Stimulated activated CD4-positive, alpha-beta T cell treated with anti-CD3 and anti-CD28 coated beads, Interleukin-2, amount 100 ng/mL, for 4 hours (primary cell): ENCODE data around the gene PEX11B.

ENCODE experiments used
- DNase-seq: peaks from one replicate; pipeline ENCODE4 v3.0.0-alpha.2; 2020; ENCODE audit warnings: low read depth

The PEX11B gene

DNA sequence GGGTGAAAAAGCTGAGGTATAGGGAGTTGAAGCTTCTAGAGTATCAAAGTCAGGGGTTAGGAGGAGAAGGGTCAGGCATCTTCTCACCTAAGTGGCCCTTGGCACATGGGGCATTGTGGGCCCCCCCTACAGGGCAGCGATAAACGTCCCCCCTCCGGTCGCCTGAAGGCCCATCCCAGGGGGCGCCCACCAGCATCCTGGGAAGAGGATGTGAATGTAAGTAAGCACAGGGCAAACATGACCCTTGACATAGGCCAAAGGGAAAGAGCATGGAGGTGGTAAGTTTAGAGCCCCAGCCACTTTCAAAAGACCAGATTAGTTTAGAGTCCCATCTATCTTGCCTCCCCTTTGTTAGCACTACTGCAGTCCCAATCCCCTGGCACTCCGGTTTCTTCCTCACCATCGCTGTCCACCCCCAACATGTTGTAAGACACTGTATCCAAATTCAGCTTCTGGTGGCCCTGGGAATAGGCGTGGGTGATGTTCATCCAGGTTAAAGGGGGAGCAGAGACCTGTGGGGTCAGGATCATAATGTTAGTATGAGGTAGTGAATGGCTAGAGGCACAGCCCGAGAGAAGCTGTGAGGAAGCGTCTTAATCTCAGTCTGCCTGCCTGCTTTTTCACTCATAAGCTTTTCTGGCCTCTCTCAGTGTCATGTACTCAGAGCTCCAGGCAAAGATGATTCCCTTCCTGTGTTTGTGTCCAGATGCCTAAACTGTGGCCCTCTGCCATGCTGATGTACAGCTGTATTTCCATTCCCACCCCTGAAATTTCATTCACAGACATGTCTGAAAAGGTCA lies 11.4 kb downstream of the PEX11B start:
- no peak for DNase-seq

DNA sequence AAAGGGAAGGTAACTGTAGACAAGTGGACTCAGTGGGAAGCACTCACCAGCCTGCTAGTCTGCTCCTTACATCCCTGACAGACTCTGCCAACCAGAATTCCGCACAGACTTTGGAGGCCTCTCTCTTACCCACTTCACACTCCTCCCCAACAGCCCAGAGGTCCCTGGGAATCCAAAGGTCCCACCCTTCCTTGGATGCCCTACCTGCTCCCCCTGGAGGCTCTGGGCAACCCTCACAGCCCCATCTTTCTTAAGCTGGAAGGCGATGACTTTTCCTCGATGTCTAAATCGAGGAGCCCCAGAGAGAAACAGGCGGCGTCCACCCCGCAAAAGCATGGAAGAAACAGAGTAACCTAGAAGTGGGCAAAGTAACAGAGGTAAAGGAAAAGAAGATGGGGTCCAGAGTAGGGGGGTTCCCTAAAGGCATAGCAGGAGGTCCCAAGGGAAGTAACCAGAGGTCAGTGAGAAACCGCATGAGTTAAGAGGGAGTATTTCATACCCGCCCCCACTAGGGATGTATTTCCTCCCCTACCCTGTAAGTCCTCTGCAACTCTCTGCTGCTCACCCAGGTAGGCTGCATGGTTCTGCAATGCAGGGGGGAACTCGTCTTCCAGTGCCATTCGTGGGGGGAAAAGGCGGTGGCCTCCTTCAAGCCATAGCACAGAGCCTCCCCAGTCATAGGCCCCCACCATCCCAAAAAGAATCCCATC lies 17.1 kb downstream of the PEX11B start:
- DNase-seq = no peak

DNA sequence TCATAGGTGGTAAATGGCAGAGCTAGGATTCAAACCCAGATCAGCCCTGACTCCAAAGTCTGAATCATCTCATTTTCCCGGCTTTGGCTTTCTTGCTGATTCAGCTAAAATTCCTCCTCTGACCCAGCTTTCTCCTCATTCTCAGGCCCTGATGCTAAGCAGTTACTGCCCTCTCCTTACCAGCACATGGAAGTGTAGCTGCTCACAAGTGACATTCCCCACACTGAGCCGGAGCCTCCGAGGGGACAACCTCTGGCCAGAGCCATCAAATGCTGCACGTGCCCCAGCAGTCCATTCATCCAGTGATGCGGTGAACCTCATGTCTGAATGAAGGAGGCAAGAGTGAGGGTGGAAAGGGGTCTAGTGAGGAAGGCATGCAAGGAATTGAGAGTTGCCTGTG lies 19.8 kb downstream of the PEX11B start:
- DNase-seq = no peak

DNA sequence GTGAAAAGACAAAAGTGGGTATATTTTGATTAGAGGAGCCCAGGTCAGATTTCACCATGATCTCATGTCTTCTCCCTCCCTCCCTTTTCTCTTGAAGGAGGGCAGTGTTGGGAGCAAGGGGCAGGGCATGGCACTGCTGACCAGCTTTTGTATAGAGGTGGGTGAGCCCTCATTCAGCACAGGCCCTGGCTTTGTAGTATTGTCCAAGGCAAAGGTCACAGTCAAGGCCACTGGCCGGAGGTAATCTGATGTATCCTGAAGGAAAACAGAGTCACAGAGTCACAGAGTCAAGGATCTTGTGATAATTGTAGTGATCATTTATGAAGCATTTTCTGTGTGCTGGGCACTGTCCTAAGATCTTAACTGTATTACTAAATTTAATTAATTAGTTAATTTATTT lies 20.5 kb downstream of the PEX11B start:
- DNase-seq = no peak

DNA sequence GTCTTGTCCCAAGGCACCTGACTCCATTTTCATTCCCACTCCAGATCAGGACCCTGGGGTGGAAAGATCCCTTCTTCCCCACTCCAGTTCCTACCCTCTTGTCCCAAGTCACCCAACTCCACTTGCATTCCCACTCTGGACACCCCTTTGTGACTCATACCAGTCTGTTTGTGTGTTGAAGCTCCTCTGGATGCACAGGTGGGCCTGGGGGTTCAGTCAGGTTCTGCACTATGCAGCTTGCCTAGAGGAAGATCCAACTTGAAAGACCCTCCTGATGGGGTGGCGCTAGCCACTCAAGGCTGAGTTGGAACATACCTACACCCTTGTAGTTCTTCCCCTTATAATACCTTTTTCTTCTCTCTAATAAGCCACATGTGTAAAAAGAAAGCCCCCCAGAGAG lies 23.0 kb downstream of the PEX11B start:
- DNase-seq = no peak

DNA sequence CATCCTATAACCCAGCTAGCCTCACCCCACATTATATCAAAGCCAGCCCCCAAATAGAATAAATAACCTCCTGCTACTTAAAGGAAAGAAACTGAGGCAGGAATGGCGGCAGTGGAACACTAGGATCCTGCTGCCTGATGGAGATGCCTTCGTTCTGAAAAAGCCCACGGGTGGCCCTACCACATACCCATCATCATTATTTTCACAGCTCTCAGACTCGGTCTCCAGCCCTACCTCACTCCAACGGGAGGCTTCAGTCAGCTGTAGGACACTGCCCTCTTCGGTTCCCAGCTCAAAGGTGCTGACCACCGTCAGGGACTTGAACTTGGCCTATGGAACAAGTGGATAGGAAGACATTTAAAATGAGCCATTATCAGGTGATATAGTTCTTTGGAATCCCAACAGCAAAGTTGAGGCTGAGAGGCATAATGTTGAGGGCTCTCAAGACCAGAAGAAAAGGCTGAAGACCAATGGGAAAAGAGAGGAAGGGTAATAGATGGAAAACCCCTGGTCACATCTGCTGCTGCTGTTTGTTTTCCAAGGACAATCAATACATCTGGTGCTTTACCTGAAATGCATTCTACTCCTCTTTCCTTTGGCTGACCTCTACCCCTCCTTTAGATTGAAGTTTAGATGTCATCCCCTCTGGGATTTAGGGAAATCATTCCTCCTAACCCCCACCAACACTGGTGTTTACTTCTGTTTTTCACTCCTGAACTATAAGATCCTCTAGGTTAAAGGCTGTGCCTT lies 25.0 kb downstream of the PEX11B start:
- DNase-seq = no peak

DNA sequence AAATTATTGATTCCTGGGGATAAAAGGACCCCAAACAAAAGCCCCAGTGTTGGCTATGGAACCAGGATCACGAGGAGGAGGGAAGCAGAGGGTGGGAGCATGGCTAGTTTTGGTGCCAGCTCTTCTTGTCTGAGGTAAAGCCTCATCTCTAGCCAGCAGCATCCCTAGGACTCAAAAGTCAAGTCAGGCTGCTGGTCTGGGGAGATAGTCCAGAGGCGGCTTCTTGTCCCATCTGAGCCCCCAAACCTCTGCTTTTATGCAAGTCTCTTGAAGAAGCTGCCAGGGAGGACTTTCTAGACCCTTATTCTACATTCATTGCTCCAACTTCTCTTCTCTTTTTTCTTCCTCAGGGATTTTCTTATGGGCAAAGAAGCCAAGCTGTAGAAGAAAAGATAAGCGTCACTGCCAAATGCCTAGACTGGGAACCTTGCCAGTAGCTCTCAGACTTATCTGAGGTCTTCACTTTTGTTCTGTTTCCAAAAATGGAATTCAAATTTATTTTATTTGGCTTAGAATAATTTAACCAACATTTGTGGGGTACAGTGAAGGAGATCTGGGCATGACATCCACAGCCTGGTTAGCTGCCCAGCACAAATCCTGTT lies 25.9 kb downstream of the PEX11B start:
- no peak for DNase-seq

DNA sequence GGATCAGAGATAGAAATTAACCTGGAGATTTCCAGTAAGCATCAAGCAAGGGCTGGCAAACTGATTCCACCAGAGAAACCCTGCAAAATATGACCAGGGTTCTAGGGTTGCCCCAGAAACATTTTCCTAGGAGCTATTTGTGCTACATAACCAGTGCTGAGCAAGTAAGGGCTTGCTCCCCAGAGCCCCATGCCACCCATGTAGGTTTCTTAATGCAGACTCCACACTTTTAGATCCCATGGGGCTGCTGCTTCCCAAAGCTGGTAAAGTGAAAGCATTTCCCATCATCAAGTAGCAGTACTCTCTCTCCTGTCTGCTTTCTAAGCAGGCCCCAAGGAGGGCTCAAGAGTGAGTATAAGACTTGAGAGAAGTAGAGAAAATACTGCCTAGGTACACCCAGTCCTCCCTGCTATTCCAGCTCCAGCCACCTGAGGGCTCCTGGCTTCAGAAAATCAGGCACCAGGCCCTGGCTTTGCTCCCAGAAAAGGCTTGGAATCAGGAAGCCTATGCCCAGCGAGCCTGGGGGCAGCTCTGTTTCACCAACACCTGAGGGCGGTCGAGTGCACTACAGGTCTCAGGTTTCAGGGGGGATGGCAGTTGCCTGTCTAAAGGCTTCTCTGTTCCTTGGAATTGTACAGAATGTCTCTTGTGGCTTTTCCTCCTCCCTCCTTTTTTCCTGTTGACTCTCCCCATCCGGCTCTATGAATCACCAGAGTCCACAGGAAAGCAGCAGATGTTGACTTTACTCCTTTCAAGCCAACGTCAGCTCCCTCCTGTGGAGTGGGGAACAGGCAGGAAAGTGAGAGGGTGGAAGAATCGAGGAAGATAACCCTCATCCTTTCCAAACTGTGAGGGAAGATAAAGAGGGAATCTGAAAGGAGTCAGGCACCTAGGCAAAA lies 26.7 kb downstream of the PEX11B start:
- DNase-seq = peak; percentile 6

DNA sequence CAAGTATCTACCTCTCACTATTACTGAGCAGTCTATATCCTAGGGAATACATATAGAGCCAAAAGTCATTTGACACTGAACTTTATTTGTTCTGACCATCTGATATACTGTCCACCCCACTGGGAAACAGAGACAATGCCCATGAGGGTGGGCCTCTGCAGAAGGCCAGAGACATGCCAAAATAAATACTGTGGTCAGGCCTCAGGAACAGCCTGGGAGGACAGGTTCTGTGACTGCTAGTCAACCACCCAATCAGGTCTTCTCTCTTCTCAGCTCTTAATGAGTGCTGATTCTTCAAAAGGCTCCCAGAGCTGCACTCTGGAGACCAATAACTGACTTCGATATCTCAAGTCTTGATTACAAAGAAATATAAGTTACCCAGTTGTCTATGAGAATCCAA lies 27.4 kb downstream of the PEX11B start:
- DNase-seq = no peak

DNA sequence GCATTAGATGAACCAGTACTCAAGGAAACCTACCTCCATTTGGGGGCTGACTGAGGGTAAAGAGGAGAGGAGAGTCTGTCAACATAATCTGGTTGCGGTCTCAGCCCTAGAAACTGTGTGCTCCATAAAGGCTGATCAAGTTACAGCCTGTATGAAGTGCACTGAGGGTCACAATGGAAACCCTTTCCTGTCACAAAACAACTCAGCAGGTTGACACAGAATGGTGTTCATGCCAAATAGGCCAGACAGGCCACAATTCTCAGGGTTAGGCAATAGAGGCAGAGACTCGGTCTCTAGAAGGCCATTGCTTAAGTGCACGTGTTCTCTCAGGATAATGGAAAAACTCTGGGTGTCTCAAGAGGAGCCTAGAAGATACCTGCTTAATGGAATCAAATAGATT lies 28.8 kb downstream of the PEX11B start:
- no peak for DNase-seq

DNA sequence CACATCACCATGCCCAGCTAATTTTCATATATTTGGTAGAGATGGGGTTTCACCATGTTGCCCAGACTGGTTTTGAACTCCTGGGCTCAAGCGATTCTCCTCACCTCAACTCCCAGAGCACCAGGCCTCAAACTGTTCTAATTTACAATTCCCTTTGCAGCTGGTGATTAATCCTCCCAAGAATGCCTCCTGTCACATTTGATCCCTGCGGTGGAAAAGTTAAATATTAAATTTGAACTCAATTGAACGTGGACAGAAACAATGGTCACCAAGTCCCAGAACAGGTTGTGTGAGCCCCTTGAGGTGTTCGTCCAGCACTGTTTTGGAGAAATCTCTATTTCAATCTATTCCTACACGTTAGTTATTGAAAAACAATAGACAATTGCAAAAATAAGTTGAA lies 30.9 kb downstream of the PEX11B start:
- DNase-seq = no peak

DNA sequence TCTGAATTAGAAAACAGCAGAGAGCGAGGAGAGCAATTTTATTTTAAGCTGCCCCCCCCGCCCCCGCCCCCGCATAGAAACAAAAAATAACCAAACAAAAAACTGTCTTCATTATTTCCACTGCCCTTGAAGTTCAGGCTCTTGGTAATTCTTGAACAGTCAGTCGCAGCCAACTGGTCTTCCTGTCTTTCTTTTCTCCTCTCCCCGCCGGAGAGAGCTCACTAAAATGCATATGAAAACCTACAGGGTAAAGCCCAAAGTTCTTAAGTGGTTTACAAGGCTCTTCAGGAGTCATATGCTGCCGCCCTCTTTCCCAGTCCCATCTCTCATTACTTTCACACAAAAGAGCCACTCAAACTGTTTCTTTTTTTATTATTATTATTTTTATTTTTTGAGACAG lies 31.7 kb downstream of the PEX11B start:
- DNase-seq = no peak

DNA sequence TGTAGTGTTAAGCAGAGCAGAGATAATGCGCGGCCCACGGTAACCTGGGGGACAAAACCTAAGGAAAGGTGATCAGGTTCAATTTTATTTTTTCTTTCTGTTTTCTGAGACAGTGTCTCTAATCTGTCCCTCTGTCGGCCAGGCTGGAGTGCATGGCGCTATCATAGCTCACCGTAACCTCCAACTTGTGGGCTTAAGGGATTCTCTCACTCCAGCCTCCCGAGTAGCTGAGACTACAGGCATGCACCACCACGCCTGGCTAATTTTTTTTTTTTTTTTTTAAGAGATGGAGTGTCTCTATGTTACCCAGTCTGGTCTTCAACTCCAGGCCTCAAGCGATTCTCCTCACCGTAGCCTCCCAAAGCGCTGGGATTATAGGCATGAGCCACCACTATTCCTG lies 32.1 kb downstream of the PEX11B start:
- no peak for DNase-seq

DNA sequence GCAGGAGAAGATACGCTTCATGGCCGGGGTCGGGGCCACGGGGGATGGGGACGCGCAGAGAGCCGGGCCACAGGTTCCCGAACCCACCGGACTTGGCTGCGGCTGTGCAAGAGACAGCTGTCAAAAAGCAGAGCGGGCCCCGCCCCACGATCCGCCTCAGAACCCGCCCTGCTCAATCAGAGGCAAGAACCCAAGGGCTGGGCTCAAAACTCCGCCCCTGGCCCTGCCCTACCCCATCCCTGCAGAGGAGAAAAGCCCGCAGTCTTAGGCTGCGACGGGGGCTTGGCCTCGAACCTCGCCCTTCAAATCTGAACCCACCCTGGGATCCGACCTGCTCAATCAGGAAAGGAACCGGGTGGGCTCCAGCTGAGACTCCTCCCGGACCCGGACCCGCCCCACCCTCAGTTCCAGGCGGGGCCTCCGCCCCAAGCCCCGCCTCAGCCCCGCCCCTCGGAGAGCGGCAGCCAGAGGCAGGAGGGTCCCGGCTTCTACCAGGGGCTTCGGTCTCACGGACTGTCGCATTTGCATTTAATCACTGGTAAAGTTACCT lies 32.7 kb downstream of the PEX11B start, which contains the start of gene ANKRD35:
Gene ANKRD35 (minus strand): TSS at position 129 of the 550 bp plus-strand sequence. CDS start 108 bp downstream, at position 21.
- DNase-seq = peak; percentile 79

DNA sequence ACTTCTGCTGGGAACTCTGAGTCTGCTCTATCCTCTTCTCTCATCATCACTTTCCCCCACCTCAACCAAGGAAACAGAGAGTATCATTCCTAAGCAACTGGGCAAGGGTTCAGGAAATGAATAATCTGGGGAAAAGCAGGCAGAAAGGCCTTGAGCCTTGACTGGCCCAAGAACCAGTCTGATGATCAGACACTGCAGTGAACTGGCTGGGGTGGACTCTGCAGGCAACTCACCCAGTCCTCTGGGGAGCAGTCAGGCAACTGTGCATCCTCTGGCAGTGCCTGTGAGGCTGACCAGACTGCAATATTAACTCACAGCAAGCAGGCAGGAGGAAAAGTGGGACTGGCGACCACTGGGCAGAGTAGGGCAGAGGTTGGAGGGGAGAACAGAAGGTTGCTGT lies 33.8 kb downstream of the PEX11B start:
- no peak for DNase-seq

DNA sequence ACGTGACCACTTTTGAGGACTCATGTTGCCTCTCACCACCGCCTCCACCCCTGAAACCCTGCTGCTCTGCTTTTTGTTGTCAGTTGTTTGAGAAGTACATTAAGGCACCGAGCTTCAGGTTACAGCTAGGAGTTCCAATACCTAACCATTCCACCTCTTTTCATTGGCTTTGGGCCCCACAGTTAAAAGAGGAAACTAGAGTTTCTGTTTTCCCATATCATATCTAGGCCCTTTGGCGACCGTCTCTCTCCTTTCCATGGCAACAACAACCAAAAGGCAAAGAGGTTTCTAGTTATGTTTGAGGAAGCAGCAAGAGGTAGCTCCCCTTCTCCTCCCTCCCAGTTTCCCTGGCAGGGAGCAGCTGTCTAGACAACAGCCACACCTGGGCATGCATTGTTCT lies 38.7 kb downstream of the PEX11B start:
- no peak for DNase-seq

DNA sequence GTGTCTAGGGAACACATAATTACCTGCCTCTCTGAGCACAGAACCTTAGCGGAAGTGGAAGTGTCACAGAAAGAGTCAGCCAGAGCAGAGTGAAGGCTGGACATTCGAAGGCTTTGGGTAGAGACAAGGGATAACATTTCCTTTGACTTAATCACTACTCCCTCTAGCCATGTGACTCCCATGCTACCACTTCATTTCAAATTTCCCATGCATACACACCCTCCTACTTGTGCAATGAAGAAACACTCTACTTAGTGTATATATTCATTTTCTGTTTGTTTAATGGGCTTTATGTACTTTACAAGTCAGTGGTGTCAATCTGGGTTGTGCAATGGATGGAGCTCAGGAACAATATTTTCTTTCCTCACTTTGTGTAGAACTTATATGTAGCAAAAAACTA lies 39.8 kb downstream of the PEX11B start:
- DNase-seq = no peak

DNA sequence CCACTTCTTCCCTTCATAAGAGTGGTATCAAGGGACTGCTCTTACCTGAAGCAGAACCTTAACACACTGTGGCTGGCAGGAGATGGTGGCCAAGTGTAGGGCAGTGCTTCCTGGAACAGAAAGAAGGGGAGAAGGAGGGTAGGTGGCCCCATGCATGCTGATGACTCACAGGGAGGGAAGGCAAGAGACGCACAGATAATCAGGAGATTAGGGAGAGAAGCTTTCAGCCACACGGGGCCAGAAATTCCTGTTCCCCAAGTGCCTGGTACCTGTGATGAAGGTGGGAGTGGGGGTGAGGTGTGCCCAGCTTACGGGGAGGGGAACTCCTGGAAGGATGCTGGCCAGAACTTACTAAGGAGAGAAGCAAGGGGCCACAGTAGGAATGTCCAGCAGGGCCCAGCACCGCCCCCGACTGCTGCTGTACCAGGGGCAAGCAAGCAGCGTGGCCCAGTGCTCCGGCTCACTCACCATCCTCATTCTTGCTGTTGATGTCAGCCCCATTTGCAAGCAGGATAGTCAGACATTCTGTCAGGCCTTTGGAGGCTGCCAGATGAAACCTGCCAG lies 40.5 kb downstream of the PEX11B start:
- DNase-seq = no peak

DNA sequence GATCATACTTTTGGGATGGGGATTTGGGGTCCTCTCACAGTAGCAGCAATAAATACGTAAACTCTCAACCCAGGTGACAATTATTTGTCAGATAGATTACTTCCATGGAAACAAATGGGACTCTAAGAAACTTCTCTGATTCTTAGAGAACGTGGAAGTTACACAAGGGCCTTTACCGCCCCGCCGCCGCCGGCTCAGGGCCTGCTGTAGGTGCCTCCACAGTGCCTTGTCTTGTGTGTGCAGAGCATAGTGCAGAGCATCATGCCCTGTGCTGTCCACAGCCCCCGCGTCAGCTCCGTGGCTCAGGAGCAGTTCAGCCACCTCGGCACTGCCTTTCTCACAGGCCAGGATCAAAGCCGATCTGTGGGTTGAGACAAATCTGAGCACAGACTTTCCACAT lies 43.9 kb downstream of the PEX11B start:
- no peak for DNase-seq

DNA sequence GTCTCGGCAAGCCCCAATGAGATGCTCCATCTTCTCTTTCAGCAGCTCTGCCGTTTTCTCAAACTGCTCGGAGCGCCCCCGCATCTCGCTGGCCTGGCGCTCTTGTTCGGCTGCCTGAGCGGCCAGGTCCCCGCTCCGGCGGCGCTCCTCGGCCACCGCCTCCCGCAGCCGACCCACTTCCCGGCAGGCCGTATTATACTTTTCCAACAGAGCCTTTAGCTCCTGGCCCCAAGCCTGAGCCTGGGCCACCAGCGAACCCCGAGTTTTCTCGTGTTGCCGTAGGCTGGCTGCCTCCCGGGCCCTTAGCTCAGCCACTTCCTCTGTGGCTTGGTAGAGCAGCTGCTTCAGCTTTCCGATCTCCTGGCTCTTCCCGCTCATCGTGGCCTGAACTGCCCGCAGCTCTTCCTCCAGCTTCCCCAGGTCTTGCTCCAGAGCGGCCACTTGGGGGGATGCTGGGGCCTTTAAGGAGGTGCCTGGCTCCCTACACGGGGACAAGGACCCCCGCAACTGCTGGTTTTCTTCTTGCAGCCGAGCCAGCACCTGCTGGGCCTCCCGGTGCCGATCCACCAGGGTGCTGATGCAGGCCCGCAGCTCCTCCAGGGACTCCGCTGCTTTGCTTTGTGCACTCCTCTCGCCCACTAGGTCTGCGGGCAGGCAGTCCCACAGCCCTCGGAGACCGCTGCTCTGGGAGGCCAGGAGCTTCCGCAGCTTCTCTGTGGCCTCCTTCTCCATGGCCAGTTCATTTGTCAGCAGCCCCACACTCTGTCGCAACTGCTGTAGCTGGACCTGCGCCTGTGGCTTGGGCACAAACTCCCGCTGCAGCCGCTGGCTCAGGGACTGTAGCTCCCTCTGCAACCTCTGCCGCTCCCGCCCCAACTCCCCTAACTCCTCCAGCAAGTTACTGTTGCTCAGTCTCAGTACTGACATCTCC lies 46.3 kb downstream of the PEX11B start:
- no peak for DNase-seq
